Hematopoietic multipotent progenitor cell treated with erythropoietin and hydrocortisone succinate and interleukin-3 and kit ligand, for 15 days (in vitro differentiated cells): ENCODE results near the gene ITGA4.

ENCODE experiments used
- DNase-seq: peaks from one replicate; pipeline ENCODE4 v3.0.0-alpha.2; 2015; ENCODE audit warnings: low spot score

Gene ITGA4

GRCh38 chr2:181575024-181575649, 118.0 kb downstream of the ITGA4 start:
- DNase-seq = no peak

DNA sequence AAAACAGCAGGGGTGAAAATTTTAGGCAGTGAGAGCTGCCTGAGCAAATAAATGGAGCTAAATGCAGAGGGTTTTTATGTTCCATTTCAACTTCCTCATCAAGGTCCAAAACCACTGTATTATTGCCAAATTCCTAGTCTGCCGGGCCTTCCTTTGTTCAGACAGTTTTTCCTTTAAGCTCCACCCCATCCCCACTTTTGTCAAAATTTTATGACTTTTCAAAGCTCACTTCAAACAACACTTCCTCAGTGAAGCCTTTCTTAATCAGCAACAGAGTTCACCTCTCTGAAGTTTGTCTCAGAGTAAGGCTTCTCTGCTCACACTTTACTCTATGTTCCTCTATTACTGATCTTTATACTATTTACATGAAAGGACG, 118.5 kb downstream of the ITGA4 start:
- no peak for DNase-seq

GRCh38 chr2:181576431-181576830, 119.2 kb downstream of the ITGA4 start:
- no peak for DNase-seq

GRCh38 chr2:181578829-181579228, 121.6 kb downstream of the ITGA4 start:
- DNase-seq = no peak

DNA sequence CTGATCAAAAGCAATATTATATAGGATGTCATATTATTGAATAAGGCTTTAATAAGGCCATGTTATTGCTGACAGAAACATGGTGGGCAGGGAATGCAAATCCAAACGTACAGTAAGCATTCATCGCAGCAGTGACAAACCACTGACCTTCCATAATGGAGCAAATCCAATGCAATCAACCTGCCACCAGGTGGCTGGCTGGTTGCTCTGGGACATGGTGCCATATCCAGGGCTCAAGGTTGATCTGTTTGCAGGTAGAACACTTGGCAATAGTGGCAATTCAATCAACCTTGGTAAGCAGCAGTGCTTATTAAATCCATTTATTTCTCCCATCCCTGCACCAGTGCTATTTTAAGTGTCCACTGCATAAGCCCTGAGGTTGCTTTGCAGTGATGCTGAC, 124.3 kb downstream of the ITGA4 start:
- no peak for DNase-seq

- no peak for DNase-seq
These were observed 128.5 kb downstream of the ITGA4 start for GRCh38 chr2:181585732-181586131.
